ENCODE data around the gene STXBP3.
"Not testable (repeated sequence)": the region's sequence is repeated elsewhere in the genome, so short reads cannot be mapped to it uniquely, and the experiment has no call there.

The STXBP3 gene

GRCh38 chr1:108746382-108747170 lies at the start of gene STXBP3:
STXBP3 (plus strand) TSS chr1:108746674; CDS start chr1:108746738, 64 bp downstream.
- DNase-seq (ENCODE audit: low read depth), result peak; percentile 97
- peak; percentile 85 for TF ChIP-seq CTCF (conservative IDR thresholded peaks at IDR 0.05; ENCODE audit: control insufficient read depth, insufficient read depth, low read depth, low read length)
- H3K4me3 ChIP-seq (ENCODE audit: control insufficient read depth, low read depth, low read length), result peak within 1 kb of the TSS; percentile 94

- H3K4me3 ChIP-seq (ENCODE audit: control insufficient read depth, low read depth, low read length), result no peak overlapping the region
- TF ChIP-seq CTCF (conservative IDR thresholded peaks at IDR 0.05; ENCODE audit: control insufficient read depth, insufficient read depth, low read depth, low read length), result no peak
- no peak for DNase-seq (ENCODE audit: low read depth)
Observed at GRCh38 chr1:108699375-108700332, 46.8 kb upstream of the STXBP3 start.

GRCh38 chr1:108701176-108701849 lies 45.2 kb upstream of the STXBP3 start:
- no peak for DNase-seq (ENCODE audit: low read depth)
- H3K4me3 ChIP-seq (ENCODE audit: control insufficient read depth, low read depth, low read length), result no peak overlapping the region
- no peak for TF ChIP-seq CTCF (conservative IDR thresholded peaks at IDR 0.05; ENCODE audit: control insufficient read depth, insufficient read depth, low read depth, low read length)

GRCh38 chr1:108702109-108702508 lies 44.4 kb upstream of the STXBP3 start:
- H3K4me3 ChIP-seq (ENCODE audit: control insufficient read depth, low read depth, low read length); DNase-seq (ENCODE audit: low read depth): not testable (repeated sequence)

GRCh38 chr1:108703939-108704338 lies 42.5 kb upstream of the STXBP3 start:
- no peak for TF ChIP-seq CTCF (conservative IDR thresholded peaks at IDR 0.05; ENCODE audit: control insufficient read depth, insufficient read depth, low read depth, low read length)
- no peak overlapping the region for H3K4me3 ChIP-seq (ENCODE audit: control insufficient read depth, low read depth, low read length)
- peak; percentile 50 for DNase-seq (ENCODE audit: low read depth)

GRCh38 chr1:108704496-108704895 lies 42.0 kb upstream of the STXBP3 start:
- H3K4me3 ChIP-seq (ENCODE audit: control insufficient read depth, low read depth, low read length), result no peak overlapping the region
- no peak for TF ChIP-seq CTCF (conservative IDR thresholded peaks at IDR 0.05; ENCODE audit: control insufficient read depth, insufficient read depth, low read depth, low read length)
- peak; percentile 86 for DNase-seq (ENCODE audit: low read depth)
